Stimulated activated CD4-positive, alpha-beta T cell treated with anti-CD3 and anti-CD28 coated beads, Interleukin-15, amount 100 ng/mL, for 48 hours (primary cell): ENCODE results near the gene SGCA.
A peak's percentile ranks its signal among the peaks of the same experiment; 100 is the strongest.

Source experiments
- DNase-seq, 2 donors: peaks; one replicate each; pipeline ENCODE4 v3.0.0-alpha.2; 2020; ENCODE audit warnings: low read depth in 2 of 2

Gene SGCA

DNA sequence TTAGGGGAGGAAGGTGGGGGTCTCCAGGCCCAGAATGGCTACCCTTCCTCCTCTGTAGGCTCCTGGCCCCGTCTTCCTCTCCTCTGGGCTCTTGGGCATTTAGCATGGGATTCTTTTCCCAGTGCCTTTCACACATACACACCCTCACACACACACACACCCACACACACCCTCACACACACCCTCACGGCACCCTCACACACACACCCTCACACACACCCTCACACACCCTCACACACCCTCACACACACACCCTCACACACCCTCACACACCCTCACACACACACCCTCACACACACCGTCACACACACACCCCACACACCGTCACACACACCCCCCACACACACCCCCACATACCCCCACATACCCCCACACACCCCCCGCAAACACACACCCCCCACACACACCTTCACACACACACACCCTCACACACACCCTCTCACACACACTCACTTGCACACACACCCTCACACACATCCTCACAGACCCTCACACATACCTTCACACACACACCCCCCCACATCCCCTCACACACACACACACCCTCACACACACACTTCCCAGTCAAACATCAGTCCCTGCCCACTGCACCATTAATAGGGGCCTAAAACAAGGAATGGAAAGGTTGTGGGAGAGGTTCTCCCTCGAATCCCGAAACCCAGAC, 845 bp downstream of the SGCA start:
- no peak for DNase-seq

DNA sequence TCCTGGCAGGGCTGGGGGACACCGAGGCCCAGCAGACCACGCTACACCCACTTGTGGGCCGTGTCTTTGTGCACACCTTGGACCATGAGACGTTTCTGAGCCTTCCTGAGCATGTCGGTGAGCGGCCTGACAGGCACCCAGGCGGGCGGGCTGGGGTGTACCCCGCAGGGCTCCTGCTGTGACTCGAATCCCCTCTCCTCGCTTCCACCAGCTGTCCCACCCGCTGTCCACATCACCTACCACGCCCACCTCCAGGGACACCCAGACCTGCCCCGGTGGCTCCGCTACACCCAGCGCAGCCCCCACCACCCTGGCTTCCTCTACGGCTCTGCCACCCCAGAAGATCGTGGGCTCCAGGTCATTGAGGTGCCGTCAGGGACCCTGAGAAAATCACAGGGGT, 1.6 kb downstream of the SGCA start:
- no peak for DNase-seq

DNA sequence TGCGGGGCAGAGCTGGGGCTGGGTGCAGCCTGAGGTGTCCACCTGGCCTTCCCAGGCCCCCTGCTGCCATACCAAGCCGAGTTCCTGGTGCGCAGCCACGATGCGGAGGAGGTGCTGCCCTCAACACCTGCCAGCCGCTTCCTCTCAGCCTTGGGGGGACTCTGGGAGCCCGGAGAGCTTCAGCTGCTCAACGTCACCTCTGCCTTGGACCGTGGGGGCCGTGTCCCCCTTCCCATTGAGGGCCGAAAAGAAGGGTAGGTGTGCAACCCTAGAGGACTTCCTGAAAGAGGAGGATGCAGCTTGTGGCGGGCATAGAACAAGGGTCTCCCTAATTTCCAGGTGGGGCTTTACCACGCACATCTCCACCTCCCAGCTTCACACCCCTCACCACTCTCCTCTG, 2.5 kb downstream of the SGCA start:
- DNase-seq: no peak

- peak in 1 of 2 donors; percentile 51 for DNase-seq
Observed at GRCh38 chr17:50169121-50169764, 3.4 kb downstream of the SGCA start.

DNA sequence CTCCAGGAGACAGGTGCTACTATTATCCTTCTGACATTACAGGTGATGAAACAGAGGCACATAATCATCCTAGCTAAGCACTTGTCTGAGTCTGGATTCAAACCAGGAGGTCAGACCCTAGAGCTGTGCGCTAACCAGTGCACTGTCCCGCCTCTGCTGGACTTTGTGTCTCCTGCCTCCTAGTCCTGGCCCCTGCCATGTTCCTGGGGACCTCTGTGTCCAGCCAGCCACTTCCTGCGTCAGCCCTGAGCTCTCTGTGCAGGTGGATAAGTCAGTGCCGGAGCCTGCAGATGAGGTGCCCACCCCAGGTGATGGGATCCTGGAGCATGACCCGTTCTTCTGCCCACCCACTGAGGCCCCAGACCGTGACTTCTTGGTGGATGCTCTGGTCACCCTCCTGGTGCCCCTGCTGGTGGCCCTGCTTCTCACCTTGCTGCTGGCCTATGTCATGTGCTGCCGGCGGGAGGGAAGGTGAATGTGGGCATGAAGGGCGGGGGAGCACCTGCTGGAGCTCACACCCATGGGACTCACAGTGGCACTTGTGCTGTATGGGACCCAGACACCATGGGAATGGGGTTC, 4.2 kb downstream of the SGCA start:
- no peak for DNase-seq

GRCh38 chr17:50170662-50171370, 5.0 kb downstream of the SGCA start:
- DNase-seq: no peak

GRCh38 chr17:50171371-50172071, 5.7 kb downstream of the SGCA start:
- DNase-seq: no peak

- no peak for DNase-seq
Observed at GRCh38 chr17:50172130-50172529, 6.3 kb downstream of the SGCA start.

- no peak for DNase-seq
Observed at GRCh38 chr17:50172936-50173334, 7.1 kb downstream of the SGCA start.

DNA sequence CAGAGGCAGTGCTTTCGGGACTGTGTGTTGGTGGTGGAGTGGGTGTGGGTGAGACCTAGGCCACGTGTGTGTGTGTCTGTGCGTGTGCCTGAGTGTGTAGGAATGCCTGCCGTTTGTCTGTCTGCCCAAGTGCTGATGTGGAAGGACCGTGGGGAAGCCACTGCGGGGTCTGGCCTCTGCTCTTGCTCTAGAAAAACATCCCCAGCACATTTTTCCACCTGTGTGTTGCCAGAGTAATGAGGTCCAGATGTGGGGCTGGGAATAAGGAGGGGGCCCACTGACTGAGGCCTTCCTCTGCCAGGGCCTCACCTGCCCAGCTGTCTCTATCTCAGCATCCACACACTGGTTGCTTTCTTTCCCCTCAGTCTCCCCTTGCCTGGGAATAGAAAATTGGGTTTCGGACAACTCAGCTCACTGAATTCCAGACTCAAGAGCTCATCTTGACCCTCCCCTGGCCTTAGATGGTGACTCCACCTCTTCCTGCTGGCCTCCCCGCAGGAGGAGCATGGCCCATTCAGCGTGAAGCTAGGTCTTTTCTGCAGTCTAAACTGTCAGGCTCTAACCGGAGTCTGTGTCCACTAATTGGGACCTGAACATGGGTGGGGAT, 7.6 kb downstream of the SGCA start:
- no peak for DNase-seq

DNA sequence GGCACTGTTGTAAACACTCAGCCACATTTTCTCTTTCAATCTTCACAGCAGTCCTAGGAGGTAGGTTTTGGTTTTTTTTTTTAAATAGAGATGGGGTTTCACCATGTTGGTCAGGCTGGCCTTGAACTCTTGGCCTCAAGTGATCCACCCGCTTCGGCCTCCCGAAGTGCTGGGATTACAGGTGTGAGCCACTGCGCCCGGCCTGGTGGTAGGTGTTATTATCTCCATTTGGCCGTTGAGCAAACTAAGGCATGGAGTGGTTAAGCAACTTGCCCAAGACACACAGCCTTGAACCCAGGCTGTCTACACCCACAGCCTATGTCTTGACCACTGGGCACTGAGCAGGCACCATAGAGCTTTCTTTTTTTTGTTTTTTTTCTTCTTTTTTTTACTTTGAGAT, 8.6 kb downstream of the SGCA start:
- no peak for DNase-seq

DNA sequence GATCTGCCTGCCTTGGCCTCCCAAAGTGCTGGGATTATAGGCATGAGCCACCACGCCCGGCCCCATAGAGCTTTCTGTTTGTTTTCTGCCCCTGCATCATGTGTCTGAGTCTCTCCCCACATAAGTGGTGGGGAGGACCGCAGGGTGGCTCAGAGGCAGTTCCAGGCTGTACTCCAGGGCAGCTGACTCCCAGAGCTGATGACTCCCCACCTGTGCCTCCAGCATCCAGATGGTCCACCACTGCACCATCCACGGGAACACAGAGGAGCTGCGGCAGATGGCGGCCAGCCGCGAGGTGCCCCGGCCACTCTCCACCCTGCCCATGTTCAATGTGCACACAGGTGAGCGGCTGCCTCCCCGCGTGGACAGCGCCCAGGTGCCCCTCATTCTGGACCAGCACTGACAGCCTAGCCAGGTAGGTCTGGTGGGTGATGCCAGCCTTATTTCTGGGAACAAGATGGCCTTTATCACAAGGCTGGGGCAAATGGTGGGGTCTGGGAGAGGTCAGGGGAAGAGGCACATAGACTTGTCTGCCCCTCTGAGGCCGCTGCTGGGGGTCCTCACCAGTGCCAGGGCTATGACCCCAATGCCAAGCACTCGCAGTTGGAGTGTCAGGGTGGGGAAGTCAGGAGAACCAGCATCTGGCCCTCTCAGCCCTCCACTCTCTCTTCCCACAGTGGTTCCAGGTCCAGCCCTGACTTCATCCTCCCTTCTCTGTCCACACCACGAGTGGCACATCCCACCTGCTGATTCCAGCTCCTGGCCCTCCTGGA, 9.4 kb downstream of the SGCA start:
- DNase-seq: no peak

- no peak for DNase-seq
Observed at GRCh38 chr17:50176559-50177357, 11.0 kb downstream of the SGCA start.

DNA sequence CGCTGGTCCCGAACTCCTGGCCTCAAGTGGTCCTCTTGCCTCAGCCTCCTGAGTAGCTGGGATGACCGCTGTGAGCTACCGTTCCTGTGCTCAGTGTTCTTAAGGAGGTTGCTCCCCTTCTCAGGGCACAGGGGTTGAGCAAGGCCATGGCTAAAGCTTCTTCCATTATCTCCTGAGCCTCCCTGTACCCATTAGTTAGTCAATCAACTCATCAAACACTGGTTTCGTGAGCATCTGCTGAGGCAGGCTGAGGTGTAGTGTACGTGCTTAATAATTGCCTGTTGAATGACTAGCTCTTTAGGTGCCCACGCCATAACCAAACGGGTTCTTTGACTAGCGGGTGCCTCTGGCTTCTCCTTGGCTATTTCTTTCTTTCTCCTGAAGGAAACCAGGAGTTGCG, 11.7 kb downstream of the SGCA start:
- DNase-seq: no peak

DNA sequence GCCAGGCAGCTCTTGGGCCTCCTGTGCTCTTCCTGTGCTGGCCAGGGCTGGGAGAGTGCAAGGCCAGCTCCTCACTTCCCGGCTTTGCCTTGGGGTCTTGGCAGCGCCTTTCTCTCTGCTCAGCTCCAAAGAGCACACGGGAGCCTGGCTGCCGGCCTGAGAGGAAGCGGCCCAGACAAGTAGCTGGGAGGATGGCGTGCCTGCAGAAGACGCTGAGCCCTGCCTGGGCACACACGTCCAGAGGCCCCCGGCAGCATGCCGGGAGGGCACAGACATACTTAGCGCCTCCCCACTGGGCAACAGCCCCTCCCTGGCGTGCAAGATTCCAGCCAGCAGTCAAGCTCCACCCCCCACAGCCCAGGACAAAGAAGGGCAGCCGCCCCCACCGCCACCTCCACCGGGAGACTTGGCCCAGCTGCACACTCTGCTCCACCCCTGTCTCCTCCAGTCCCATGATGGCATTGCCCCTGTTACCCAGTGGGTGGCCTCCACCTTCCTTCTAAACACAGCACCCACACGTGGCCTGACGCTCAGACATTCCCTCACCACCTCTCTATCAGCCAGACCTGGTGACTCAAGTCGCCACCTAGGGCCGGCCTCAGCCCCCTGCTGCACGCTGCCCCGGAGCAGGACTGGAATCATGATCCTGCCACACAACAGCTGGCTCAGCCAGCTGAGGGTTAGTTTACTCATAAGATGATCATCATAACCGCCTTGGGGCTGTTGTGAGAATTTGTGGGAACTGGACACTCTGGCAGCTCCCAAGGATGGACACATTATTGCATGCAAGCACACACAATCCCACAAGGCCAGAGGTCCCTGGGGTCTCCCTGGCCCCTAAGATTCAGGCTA, 12.4 kb downstream of the SGCA start:
- peak; percentile 25 to 31 for DNase-seq

DNA sequence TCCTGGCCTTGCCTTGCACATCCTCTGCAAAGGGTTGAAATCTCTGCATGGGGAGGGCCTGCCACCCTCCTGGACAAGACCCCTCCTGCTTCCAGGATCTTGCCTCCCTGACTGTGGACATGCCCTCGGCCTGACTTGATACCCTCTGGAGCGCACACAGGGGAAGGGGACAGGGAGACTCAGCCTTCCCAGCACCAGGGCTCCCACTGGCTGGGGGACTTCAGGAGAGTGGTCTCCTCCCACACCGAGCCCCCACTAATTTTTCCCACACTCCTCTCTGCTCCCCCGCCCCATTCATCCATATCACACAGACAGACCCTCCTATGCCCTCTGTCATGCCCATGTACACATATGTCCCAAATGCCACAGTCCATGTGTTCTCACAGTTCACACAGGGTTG, 14.3 kb downstream of the SGCA start:
- DNase-seq: no peak

- no peak for DNase-seq
Observed at GRCh38 chr17:50180620-50181019, 14.8 kb downstream of the SGCA start.

- no peak for DNase-seq
Observed at GRCh38 chr17:50181144-50181543, 15.3 kb downstream of the SGCA start.
